Kidney (tissue), 14 donors: ENCODE results near the gene PTPRT. TPM values are rescaled to one million over a fixed set of nuclear protein-coding genes. Genes with fewer than 3 reads are reported as not detected.

Experiments used
- DNase-seq, 5 donors: peaks; one replicate each; pipeline ENCODE4 v3.0.0-alpha.2; 2013 to 2020
- FAIRE-seq: peaks from 2 replicates; lab custom pipeline; 2012; peaks lifted over from hg19 to GRCh38; lab: Jason Lieb, UNC
- H3K27ac ChIP-seq, 2 donors: one replicate each; pipeline ENCODE4 v1.7.0; 2013; ENCODE audit warnings: low read depth in 2 of 2, low read length in 2 of 2, inconsistent platforms in 1 of 2
- H3K27me3 ChIP-seq: one replicate; pipeline ENCODE4 v1.7.1; 2013; ENCODE audit warnings: low read length, inconsistent platforms; ENCODE audit not compliant: control insufficient read depth, insufficient read depth
- H3K36me3 ChIP-seq, 3 donors: one replicate each; pipeline versions ENCODE4 v1.7.0 to v1.7.1; 2013; ENCODE audit warnings: low read length in 3 of 3, control low read depth in 1 of 3, inconsistent platforms in 1 of 3; ENCODE audit not compliant: insufficient read depth in 3 of 3, control insufficient read depth in 2 of 3
- H3K4me1 ChIP-seq, 3 donors: one replicate each; pipeline versions ENCODE4 v1.7.0 to v1.7.1; 2013; ENCODE audit warnings: low read length in 3 of 3, inconsistent platforms in 1 of 3, low read depth in 1 of 3; ENCODE audit not compliant: control insufficient read depth in 2 of 3, insufficient read depth in 2 of 3
- H3K4me3 ChIP-seq, 3 donors: one replicate each; pipeline versions ENCODE4 v1.7.0 to v1.8.1; 2013; ENCODE audit warnings: low read length in 3 of 3, control low read depth in 1 of 3, inconsistent platforms in 1 of 3
- H3K9ac ChIP-seq, 3 donors: one replicate each; pipeline versions ENCODE4 v1.7.0 to v1.7.1; 2013; ENCODE audit warnings: low read length in 3 of 3, control low read depth in 1 of 3, inconsistent platforms in 1 of 3
- H3K9me3 ChIP-seq, 3 donors: one replicate each; pipeline versions ENCODE4 v1.7.0 to v1.7.1; 2013; ENCODE audit warnings: low read length in 3 of 3, control low read depth in 1 of 3, inconsistent platforms in 1 of 3; ENCODE audit not compliant: control insufficient read depth in 2 of 3, insufficient read depth in 1 of 3
- intact Hi-C: fragments of 100-400 bp; cut with DNase I; formaldehyde crosslinking; loops from one replicate; pipeline ENCODE4 v1.11.1; 2022
- polyA plus RNA-seq: library from polyadenylated mRNA; stranded (reverse); fragments of 350-450 nt; fragmentation: Illumina TruSeq; extraction: RNeasy Lipid Tissue Mini Kit (QIAGEN cat#74804); gene quantifications from one replicate; pipeline ENCODE4 v1.2.3, GENCODE V29; 2014; ENCODE audit warnings: low read depth, low replicate concordance; ENCODE audit not compliant: insufficient read depth
- total RNA-seq: library from RNA; stranded (reverse); fragmentation: NEBNext Ultra II Directional; extraction: Animal tissue kit (Norgen Biotek cat#: 25700); gene quantifications from one replicate; pipeline ENCODE4 v1.2.1, GENCODE V29; 2021
- TF ChIP-seq, protein P1 (sequence below): IDR thresholded peaks from 3 replicates; pipeline ENCODE4 v1.5.1; 2012; ENCODE audit warnings: mild to moderate bottlenecking, moderate library complexity, borderline replicate concordance; ENCODE audit not compliant: insufficient read depth; ENCODE audit errors: extremely low read depth
- donor health status: control.
- donor health status: control.
- donor health status: control.
- donor health status: control.
- donor health status: control.
- donor health status: DM: yes; HTN: yes; CAD: no.
- donor health status: Normal renal cell carcinoma (clear cell type).

PTPRT gene
- total and polyA plus RNA-seq, 2 donors from 2014 or later: 0.60 TPM; not detected in 1

DNA sequence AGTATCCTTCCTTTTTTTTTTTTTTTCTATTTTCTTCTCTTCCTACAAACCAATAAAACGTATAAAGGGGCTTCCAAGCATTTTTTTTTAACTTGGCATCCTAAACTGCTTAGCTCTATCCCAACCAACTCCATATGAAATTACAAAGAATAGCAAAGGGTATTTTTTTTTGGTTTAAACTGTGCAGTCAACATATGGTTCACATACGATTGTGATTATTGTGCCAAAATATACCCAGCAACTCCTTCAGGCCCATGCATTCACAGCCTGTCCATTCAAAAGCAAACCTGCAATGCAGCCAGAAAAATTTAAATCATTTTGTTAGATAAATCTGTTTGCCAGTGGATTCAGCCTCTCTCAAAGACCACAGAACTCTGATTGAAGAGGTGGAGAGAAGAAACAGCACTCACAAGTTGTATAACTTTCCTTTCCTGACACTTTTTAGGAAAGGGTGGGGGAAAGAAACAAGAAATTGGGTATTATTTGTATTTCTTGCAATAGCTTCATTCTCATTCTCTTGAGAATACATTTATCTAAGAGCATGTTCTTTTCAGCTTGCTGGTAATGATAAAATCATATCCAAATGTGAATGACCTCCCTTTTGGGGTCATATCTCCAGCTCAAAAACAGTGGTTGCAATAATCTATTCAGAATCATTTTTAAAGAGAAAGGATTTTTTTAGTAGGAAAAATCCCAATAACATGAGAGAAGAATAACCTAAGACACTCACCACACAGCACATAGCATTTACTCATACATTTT is 870.3 kb downstream of the PTPRT start:
- DNase-seq (no peak), FAIRE-seq (no peak)
- Histone ChIP-seq H3K4me3 (no peak overlapping the region), H3K27ac (no peak overlapping the region), H3K4me1 (no peaks in the 10 kb centered on the region), H3K27me3 (no peaks in the 10 kb centered on the region), H3K36me3 (no peaks in the 10 kb centered on the region), H3K9ac (no peak overlapping the region), H3K9me3 (no peaks in the 10 kb centered on the region)
- intact Hi-C loops: no loop called here
- TF ChIP-seq, protein P1, sequence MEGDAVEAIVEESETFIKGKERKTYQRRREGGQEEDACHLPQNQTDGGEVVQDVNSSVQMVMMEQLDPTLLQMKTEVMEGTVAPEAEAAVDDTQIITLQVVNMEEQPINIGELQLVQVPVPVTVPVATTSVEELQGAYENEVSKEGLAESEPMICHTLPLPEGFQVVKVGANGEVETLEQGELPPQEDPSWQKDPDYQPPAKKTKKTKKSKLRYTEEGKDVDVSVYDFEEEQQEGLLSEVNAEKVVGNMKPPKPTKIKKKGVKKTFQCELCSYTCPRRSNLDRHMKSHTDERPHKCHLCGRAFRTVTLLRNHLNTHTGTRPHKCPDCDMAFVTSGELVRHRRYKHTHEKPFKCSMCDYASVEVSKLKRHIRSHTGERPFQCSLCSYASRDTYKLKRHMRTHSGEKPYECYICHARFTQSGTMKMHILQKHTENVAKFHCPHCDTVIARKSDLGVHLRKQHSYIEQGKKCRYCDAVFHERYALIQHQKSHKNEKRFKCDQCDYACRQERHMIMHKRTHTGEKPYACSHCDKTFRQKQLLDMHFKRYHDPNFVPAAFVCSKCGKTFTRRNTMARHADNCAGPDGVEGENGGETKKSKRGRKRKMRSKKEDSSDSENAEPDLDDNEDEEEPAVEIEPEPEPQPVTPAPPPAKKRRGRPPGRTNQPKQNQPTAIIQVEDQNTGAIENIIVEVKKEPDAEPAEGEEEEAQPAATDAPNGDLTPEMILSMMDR: no peak

DNA sequence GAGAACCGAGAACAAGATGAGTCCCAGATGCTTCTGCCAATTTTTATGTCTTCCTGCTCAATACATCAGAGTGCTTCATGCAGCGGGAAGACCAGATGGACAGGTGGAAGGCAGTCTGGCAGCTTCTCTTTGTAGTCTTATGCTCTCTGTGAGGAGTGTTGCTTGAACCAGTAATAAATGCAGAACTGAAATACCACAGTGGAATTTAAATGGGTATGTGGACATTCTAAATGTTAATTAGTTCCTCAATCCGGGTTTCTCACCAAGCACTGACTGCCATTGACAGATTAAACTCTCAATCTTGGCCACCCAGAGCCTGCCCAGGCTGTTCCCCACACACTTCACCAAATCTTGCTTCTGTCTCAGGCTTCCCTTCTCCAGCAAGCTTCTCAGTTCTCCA is 876.0 kb downstream of the PTPRT start:
- Histone ChIP-seq H3K9ac (no peak overlapping the region), H3K4me1 (no peaks in the 10 kb centered on the region), H3K4me3 (no peak overlapping the region), H3K9me3 (no peaks in the 10 kb centered on the region), H3K27ac (no peak overlapping the region), H3K36me3 (no peaks in the 10 kb centered on the region), H3K27me3 (no peaks in the 10 kb centered on the region)
- FAIRE-seq (no peak), DNase-seq (no peak)
- intact Hi-C loops: no loop called here
- TF ChIP-seq, protein P1: no peak

DNA sequence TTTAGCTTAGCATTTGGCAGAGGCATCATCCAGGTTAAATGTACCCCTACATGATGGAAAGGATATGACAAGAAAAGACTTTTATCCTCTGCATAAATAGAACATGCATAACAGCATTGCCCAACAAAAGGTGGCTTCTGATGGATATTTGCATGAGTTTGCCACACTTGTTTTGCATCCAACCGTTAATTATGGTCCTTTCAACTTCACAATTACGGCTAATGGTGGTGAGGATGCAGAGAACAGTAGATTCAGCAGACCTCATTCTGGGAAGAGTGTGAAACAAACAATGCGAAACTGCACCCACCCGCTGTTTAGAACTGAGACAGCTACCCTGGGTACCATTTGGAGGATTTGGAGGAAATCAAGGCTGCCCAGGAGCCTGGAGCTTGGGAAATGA is 880.7 kb downstream of the PTPRT start:
- Histone ChIP-seq H3K9ac (no peak overlapping the region), H3K4me1 (no peaks in the 10 kb centered on the region), H3K27me3 (no peaks in the 10 kb centered on the region), H3K9me3 (no peaks in the 10 kb centered on the region), H3K4me3 (no peak overlapping the region), H3K36me3 (no peaks in the 10 kb centered on the region), H3K27ac (no peak overlapping the region)
- no peak for FAIRE-seq
- TF ChIP-seq, protein P1: no peak
- no peak for DNase-seq
- intact Hi-C loops: no loop called here
